ENCODE measurements around the gene LGALS8.
"Not testable (repeated sequence)": the region's sequence is repeated elsewhere in the genome, so short reads cannot be mapped to it uniquely, and the experiment has no call there.

LGALS8 gene

DNA sequence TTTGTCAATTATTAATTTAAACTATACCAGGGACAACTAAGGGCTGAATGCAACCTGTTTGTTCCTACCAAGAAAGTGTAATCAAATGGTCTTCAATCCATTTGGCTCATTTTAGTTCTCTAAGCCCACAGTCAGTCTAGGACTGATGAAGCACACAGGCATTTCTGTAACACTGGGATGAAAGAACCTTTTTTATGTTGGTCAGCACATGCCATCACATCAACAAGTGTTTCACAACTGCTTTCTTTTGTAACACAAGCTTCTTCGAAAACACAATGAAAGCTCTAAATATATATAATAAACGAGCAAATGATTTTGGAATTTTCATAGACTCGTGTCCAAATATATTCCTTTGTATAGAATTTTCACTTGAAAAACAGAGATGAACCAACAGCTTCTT, 51.7 kb downstream of the LGALS8 start:
- Mint-ChIP-seq H3K9me3 (no peaks in the 10 kb centered on the region), H3K4me3 (no peak overlapping the region), H3K36me3 (ENCODE audit: low read depth) (peaks cover 39% of the 10 kb centered on the region), H3K27me3 (ENCODE audit: low read depth) (no peaks in the 10 kb centered on the region), H3K4me1 (ENCODE audit: low read depth) (no peaks in the 10 kb centered on the region), H3K27ac (no peak overlapping the region)

DNA sequence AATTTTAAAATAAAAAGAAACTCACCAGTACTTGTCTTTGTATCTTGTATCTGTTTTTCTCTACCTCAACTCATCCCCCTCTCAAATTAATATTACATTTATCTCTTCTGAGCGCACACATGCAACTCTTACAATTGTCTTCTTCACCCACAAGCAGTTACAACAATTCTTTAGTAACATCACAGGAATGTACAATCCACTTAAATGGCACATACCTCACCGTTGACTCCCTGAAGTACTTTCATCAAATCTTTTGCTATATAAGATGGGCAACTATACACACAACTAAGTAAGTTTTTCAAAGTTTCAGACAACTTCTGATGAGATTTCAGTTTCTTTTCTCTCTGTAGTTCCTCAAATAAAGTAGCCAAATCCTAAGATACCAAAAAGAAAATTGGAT, 52.2 kb downstream of the LGALS8 start:
- Mint-ChIP-seq H3K27ac (peak overlapping the region; percentile 57), H3K4me1 (ENCODE audit: low read depth) (no peaks in the 10 kb centered on the region), H3K36me3 (ENCODE audit: low read depth) (peaks cover 40% of the 10 kb centered on the region), H3K27me3 (ENCODE audit: low read depth) (no peaks in the 10 kb centered on the region), H3K9me3 (no peaks in the 10 kb centered on the region), H3K4me3 (no peak overlapping the region)

DNA sequence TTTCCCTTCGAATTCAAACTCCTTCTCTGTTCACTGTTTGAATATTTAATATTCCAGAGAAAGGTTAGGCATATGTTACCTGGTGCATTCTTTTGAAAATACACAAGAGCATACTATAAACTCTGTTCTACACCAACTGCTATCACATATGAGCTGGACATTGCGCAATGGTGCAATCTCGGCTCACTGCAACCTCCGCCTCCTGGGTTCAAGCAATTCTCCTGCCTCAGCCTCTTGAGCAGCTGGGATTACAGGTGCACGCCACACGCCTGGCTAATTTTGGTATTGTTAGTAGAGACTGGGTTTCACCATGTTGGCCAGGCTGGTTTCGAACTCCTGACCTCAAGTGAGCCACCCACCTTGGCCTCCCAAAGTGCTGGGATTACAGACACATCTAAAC, 53.3 kb downstream of the LGALS8 start:
- peaks cover 44% of the 10 kb centered on the region for H3K36me3 Mint-ChIP-seq (ENCODE audit: low read depth)
- not testable (repeated sequence) for H3K4me1 Mint-ChIP-seq (ENCODE audit: low read depth)

GRCh38 chr1:236578661-236579060, 54.9 kb downstream of the LGALS8 start:
- H3K27me3 Mint-ChIP-seq (ENCODE audit: low read depth), result no peaks in the 10 kb centered on the region
- H3K36me3 Mint-ChIP-seq (ENCODE audit: low read depth), result peaks cover 36% of the 10 kb centered on the region
- no peaks in the 10 kb centered on the region for H3K9me3 Mint-ChIP-seq
- H3K27ac Mint-ChIP-seq, result no peak overlapping the region
- no peaks in the 10 kb centered on the region for H3K4me1 Mint-ChIP-seq (ENCODE audit: low read depth)
- H3K4me3 Mint-ChIP-seq, result no peak overlapping the region

More for the DNA sequence above, 53.3 kb downstream of the LGALS8 start:
- H3K27me3 Mint-ChIP-seq (ENCODE audit: low read depth); H3K9me3 Mint-ChIP-seq; H3K27ac Mint-ChIP-seq; H3K4me3 Mint-ChIP-seq: not testable (repeated sequence)

DNA sequence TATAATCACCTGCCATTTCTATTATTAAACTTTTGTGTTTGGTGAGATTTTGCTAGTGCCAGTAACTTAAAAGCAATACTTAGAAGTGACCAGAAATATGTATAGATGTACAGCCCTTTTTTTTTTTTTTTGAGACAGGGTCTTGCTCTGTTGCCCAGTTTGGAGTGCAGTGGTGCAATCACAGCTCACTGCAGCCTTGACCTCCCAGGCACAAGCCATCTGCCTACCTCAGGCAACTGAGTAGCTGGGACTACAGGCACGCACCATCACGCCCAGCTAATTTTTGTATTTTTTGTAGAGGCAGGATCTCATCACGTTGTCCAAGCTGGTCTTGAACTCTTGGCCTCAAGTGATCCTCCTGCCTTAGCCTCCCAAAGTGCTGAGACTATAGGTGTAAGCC, 56.6 kb downstream of the LGALS8 start:
- H3K9me3 Mint-ChIP-seq; H3K27ac Mint-ChIP-seq; H3K27me3 Mint-ChIP-seq (ENCODE audit: low read depth); H3K4me3 Mint-ChIP-seq; H3K4me1 Mint-ChIP-seq (ENCODE audit: low read depth): not testable (repeated sequence)
- peaks cover 45% of the 10 kb centered on the region for H3K36me3 Mint-ChIP-seq (ENCODE audit: low read depth)

GRCh38 chr1:236581528-236581927, 57.7 kb downstream of the LGALS8 start:
- Mint-ChIP-seq H3K4me3 (no peak overlapping the region), H3K4me1 (ENCODE audit: low read depth) (no peaks in the 10 kb centered on the region), H3K27me3 (ENCODE audit: low read depth) (no peaks in the 10 kb centered on the region), H3K36me3 (ENCODE audit: low read depth) (peaks cover 45% of the 10 kb centered on the region), H3K9me3 (no peaks in the 10 kb centered on the region), H3K27ac (no peak overlapping the region)

GRCh38 chr1:236589531-236589930, 65.7 kb downstream of the LGALS8 start:
- H3K27ac Mint-ChIP-seq, result no peak overlapping the region
- no peaks in the 10 kb centered on the region for H3K9me3 Mint-ChIP-seq
- peaks cover 39% of the 10 kb centered on the region for H3K36me3 Mint-ChIP-seq (ENCODE audit: low read depth)
- H3K4me1 Mint-ChIP-seq (ENCODE audit: low read depth), result no peaks in the 10 kb centered on the region
- no peak overlapping the region for H3K4me3 Mint-ChIP-seq
- H3K27me3 Mint-ChIP-seq (ENCODE audit: low read depth), result no peaks in the 10 kb centered on the region

- no peaks in the 10 kb centered on the region for H3K4me1 Mint-ChIP-seq (ENCODE audit: low read depth)
- H3K9me3 Mint-ChIP-seq, result no peaks in the 10 kb centered on the region
- H3K4me3 Mint-ChIP-seq, result no peak overlapping the region
- no peaks in the 10 kb centered on the region for H3K27me3 Mint-ChIP-seq (ENCODE audit: low read depth)
- H3K36me3 Mint-ChIP-seq (ENCODE audit: low read depth), result peaks cover 39% of the 10 kb centered on the region
- H3K27ac Mint-ChIP-seq, result no peak overlapping the region
Observed at GRCh38 chr1:236590553-236591150, 66.9 kb downstream of the LGALS8 start.

DNA sequence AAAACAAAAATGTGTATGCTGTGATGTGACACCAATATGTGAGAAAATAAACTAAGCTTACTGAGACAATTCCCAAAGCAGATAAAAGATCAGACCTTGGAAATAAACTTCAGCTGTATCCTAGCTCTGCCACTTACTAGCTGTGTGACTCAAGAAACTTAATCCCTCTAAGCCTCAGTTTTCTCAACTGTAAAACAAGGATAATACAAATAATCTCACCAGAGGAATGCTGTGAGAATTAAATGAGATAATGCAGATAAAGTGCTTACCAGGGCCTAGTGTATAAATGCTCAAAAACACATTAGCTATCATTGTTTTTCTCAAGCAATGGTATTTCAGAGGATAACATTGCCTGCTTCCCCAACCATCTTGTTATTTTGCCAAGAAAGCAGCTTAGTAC, 78.4 kb downstream of the LGALS8 start:
- Mint-ChIP-seq H3K4me1 (ENCODE audit: low read depth) (peaks cover 19% of the 10 kb centered on the region), H3K27me3 (ENCODE audit: low read depth) (peaks cover 3% of the 10 kb centered on the region), H3K9me3 (no peaks in the 10 kb centered on the region), H3K27ac (no peak overlapping the region), H3K4me3 (no peak overlapping the region), H3K36me3 (ENCODE audit: low read depth) (peaks cover 1% of the 10 kb centered on the region)
